Measurements from ENCODE around the gene CADM2.

- TF ChIP-seq CTCF (IDR thresholded peaks at IDR 0.05; ENCODE audit: low read depth, low read length, poor library complexity, severe bottlenecking) (no peak), EZH2phosphoT487 (IDR thresholded peaks at IDR 0.05; ENCODE audit: borderline replicate concordance, low read length) (no peak)
Measured at GRCh38 chr3:85164436-85164835, 205.6 kb downstream of the CADM2 start.

Measured in DOHH2 (cell line).